Esophagus mucosa (tissue), 1 donor: ENCODE results near the gene GPNMB. TPM values are rescaled to one million over a fixed set of nuclear protein-coding genes. Genes with fewer than 3 reads are reported as not detected.
A peak's percentile ranks its signal among the peaks of the same experiment; 100 is the strongest.

Source experiments
- ATAC-seq: fragments of 200-7000 bp; cut with Tn5 transposase; one replicate; pipeline ENCODE4 v1.9.1; 2020
- total RNA-seq: library from RNA; stranded (reverse); gene quantifications from one replicate; pipeline ENCODE4 v1.2.4, GENCODE V29; 2023
- donor health status: DM: yes; HTN: yes; CAD: no.

Gene GPNMB
- total RNA-seq, 1 donor from 2014 or later: 125 TPM

DNA sequence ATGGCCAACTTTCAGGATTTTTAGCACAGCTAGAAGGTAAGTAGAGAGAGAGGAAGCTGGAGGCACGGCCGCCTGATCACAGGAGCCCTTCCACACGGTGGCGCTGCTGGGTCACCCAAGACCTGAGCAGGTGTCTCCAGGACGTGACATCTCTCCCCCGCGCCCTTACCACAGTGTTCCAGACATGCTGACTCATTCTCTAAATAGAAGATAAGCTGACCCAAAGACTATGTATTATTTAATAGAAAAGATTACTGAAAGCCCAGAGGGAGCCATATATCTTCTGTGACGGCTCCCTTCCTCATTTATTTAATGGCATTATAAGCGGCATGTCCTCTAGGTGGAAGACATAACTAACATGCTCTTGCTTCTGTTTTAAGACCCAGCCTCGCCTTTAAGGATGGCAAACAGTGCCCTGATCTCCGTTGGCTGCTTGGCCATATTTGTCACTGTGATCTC, 26.6 kb downstream of the GPNMB start:
- ATAC-seq: peak; percentile 98

- ATAC-seq: no peak
These were observed 29.3 kb downstream of the GPNMB start for GRCh38 chr7:23275912-23276311.

DNA sequence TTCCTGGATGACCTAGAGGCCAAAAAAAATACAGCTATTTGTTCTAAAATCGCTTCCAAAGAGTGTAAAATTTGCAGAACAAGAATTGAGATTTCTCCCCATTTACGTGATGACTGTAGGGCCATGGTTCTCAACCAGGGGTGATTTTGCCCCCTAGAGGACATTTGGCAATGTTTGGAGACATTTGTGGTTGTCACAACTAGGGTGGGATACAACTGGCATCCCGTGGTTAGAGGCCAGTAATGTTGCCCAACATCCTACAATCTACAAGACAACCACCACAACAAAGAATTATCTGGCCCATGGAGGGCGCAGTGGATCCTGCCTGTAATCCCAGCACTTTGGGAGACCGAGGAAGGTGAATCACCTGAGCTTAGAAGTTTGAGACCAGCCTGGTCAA, 29.8 kb downstream of the GPNMB start:
- no peak for ATAC-seq

DNA sequence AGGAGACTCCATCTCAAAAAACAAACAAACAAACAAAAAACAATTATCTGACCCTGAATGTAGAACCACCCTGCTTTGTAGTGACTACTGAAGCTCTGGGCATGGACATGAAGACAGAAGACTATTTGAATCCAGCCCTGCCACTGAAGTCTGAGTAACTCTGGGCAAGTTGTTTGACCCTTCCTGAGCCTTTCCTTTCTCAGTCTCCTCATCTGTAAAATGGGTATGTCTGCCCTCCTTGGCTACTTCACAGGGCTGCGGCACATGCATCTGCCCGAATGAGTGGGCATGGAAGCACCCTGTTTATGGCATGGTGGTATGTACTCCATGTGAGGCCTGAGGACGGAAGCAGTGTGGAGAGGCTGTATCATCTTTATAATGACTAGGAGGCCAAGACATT, 30.4 kb downstream of the GPNMB start:
- no peak for ATAC-seq

GRCh38 chr7:23277359-23277989, 30.9 kb downstream of the GPNMB start:
- peak; percentile 48 for ATAC-seq

- ATAC-seq: no peak
These were observed 33.4 kb downstream of the GPNMB start for GRCh38 chr7:23279819-23280525.

- ATAC-seq: no peak
These were observed 36.5 kb downstream of the GPNMB start for GRCh38 chr7:23283086-23283485.

GRCh38 chr7:23284871-23285270, 38.3 kb downstream of the GPNMB start:
- no peak for ATAC-seq

DNA sequence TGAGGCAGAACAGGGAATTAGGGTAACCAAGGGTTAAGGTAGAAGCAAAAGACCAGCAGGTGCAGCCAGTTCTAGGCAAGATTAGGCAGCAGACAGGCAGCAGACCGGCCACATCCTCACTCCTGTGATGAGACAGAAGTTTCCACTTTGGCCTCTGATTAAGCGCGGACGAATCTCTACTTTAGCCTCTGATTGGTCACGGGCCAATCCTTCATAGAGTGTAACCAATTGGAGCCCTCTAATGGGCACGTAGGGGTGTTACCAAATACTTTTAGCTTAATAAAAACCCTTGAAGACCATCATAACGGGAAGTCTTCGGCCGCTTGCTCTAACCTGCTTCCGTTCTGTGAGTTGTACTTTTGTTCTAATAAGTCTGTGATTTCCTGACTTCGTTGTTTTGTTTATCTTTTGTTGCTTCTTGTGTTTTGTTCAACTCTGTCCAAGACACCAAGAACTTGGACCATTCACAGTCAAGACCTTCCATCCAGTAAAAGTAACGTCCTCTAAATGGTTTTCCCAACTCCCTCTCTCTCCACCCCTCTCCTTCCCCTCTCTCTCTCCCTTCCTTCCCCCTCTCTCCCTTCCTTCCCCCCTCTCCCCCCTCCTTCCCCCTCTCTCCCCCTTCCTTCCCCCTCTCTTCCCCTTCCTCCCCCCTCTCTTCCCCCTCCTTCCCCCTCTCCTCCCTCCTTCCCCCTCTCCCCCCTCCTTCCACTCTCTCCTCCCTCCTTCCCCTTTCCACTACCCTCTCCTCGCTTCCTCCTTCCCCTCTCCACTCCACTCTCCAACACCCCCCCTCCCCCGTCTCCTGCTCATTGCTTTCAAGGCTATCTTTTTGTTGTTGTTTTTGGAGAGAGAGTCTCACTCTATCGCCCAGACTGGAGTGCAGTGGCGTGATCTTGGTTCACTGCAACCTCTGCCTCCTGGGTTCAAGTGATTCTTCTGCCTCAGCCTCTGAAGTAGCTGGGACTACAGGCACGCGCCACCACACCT, 39.4 kb downstream of the GPNMB start:
- no peak for ATAC-seq

- ATAC-seq: no peak
These were observed 41.0 kb downstream of the GPNMB start for GRCh38 chr7:23287612-23288011.

DNA sequence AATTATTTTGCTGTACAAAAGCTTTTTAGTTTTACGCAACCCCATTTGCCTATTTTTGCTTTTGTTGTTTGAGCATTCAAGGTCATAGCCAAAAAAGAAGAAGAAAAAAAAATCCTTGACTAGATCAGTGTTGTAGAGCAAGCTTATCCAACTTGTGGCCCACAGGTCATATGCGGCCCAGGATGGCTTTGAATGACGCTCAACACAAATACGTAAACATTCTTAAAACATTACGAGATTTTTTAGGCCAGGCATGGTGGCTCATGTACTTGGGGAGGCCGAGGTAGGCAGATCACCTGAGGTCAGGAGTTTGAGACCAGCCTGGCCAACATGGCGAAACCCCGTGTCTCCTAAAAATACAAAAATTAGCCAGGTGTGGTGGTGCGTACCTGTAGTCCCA, 44.4 kb downstream of the GPNMB start:
- no peak for ATAC-seq

DNA sequence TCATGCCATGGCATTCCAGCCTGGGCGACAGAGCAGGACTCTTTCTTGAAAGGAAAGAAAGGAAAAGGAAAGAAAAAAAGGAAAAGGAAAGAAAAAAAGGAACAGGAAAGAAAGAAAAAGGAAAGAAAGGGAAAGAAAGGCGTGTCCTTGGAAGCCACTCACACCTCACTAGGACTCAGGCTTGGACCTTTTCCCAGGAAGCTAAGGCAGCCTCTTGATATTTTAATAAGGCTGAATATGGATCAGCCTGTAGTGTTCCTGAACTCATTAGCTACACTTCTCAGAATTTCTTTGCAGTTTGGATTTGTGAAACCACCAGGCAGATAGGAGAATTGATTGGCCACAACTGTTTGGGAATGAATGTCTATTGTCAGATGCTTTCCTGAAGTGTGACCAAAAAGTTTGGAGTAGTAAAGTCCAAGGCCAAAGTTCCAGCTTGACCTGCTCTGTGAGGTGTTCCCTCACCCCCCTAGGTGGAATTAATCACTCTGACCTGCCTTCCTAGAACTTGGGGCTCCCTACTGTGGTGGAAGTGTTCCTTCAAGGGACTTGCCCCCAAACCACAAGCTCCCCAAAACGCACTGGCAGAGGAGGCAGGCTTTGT, 45.5 kb downstream of the GPNMB start:
- ATAC-seq: no peak

DNA sequence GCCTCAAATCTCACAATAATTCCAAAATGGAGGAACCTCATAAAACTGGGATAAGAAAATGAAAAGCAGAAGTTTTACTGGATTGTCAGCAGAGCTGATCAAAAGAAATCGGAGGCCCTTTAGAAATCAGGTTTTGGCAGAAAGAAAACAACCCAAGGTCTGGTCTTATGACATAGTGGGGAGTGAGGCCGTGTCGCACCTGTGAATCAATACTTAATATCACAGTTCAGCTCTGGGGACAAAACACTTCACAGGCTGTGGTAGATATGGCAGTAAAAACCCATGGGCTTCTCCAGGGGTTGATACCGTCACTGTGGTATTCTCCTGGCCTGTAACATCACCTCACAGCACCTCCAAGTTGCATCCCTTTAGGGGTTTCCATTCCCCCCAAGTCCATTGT, 46.0 kb downstream of the GPNMB start:
- no peak for ATAC-seq

- ATAC-seq: peak; percentile 52
These were observed 47.0 kb downstream of the GPNMB start for GRCh38 chr7:23293500-23294073.

DNA sequence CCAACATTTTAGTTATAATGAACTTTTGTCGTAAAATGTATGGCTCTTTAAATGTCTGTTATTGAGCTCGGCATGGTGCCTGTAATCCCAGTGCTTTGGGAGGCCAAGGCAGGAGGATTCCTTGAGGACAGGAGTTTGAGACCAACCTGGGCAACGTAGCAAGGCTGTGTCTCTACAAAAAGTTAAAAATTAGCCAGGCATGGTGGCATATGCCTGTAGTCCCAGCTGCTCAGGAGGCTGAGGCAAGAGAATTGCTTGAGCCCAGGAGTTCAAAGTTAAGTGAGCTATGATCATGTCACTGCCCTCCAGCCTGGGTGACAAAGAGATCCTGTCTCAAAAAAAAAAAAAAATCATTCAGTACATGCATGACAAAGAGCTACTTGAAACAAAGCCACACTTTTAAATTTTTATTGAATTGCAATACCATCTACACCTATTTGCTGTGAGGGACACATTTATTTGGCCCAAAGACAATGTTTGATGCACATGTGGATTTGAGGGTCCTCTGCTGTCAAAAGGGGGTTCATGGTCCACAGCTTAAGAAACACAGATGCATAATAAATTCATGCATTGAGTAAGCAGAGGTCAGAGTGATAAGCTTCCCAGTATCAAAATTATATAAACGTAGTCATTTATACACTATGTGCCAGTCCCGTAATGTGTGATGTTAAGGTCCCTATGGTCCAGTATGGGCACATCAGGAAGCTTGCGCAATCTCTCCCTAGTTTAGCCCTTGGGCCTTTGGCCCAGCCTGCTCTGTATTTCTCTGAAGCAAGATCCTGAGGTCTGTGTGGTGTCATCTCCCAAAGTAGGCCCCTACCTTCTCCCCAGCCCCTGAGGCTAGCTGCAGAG, 48.2 kb downstream of the GPNMB start:
- no peak for ATAC-seq

- ATAC-seq: no peak
These were observed 48.8 kb downstream of the GPNMB start for GRCh38 chr7:23295401-23295697.

- ATAC-seq: no peak
These were observed 51.7 kb downstream of the GPNMB start for GRCh38 chr7:23298141-23298881.

- peak; percentile 99 for ATAC-seq
These were observed 52.6 kb downstream of the GPNMB start, which contains the start of gene MALSU1 for GRCh38 chr7:23298885-23299769. Gene MALSU1, plus strand, starts transcription at chr7:23299339. Its CDS starts 14 bp downstream, at chr7:23299353.

GRCh38 chr7:23299770-23300300, 53.3 kb downstream of the GPNMB start:
- ATAC-seq: peak; percentile 3
